Measurements from ENCODE around the gene NT5C2. TPM values are rescaled to one million over a fixed set of nuclear protein-coding genes. Genes with fewer than 3 reads are reported as not detected.

Gene NT5C2
- total RNA-seq, 1 donor from 2014 or later: 86.4 TPM

- DNase-seq (ENCODE audit: low spot score in 2 of 2) (no peak), FAIRE-seq (no peak)
Measured at GRCh38 chr10:103125323-103126267, 67.5 kb downstream of the NT5C2 start.

DNA sequence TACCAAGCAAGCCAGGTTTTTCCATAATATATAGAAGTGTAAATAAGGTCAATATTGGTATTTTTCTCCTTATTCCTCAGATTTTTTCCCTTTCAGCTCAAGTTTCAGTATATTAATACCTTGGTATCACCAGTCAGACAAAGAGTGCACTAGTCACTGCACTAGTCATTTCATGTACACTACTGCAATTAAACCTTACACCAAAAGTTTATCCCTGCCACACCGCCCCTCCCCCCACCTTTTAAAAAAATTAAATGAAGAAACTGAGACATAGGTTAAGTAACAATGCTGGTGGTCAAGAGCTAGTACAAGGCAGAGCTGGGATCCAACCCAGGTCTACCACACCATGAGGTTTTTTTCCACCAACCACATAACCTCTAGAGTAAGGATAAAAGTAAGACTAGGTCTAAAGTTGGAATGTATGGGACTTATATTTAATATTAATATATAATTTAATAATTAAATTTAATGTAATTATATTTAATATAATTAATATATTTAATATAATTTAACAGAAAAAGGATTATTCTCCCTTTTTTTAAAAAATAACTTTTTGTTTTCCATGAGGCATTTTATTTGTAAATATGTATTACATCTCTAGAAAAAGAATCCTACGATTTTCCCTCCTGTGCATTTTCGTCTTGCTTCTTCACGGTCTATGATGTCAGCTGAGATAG is 68.5 kb downstream of the NT5C2 start:
- DNase-seq (ENCODE audit: low spot score in 2 of 2) (no peak), FAIRE-seq (peak; percentile 65)

GRCh38 chr10:103123282-103124024 is 69.6 kb downstream of the NT5C2 start:
- DNase-seq (ENCODE audit: low spot score in 2 of 2) (no peak), FAIRE-seq (no peak)

GRCh38 chr10:103120977-103121735 is 71.9 kb downstream of the NT5C2 start:
- FAIRE-seq: no peak
- DNase-seq (ENCODE audit: low spot score in 2 of 2): no peak

DNA sequence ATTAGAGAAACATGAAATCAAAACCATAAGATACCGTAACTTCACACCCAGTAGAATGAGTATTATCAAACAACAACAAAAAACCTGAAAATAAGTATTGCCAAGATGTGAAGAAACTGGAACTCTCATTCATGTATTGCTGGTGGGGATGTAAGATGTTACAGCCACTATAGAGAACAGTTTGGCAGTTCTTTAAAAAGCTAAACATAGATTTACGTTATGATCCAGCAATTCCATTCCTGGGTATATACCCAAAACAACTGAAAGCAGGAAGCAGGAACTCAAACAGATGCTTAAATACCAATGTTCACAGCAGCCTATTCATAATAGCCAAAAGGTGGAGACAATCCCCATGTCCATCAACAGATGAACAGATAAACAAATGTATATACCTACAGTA is 72.5 kb downstream of the NT5C2 start:
- FAIRE-seq (no peak), DNase-seq (ENCODE audit: low spot score in 2 of 2) (no peak)

DNA sequence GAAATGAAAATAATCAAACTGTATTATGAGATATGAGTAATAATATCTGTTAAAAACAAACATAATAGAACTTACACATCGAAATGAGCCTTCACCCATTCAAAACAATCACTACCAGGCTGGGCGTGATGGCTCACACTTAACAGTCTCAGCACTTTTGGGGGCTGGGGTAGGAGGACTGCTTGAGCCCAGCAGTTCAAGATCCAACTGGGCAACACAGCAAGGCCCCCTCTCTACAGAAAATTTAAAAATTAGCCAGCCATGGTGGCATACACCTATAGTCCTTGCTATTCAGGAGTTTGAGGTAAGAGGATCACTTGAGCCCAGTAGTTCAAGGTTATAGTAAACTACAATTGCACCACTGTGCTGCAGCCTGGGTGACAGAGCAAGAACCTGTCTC is 75.8 kb downstream of the NT5C2 start:
- no peak for DNase-seq (ENCODE audit: low spot score in 2 of 2)
- no peak for FAIRE-seq

DNA sequence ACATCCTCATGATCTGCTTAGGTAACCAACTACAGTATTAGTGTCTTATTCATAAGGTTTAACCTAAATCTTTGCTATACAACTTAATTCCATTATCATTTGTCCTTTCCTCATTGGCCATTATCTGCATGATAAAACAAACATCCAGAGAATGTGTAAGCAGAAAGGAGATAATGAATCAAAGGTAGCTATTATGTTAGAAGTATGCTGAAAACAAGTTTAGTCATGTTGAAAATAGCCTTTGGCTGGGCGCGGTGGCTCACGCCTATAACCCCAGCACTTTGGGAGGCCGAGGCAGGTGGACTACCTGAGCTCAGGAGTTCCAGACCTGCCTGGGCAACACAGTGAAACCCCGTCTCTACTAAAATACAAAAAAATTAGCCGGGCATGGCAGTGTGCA is 78.2 kb downstream of the NT5C2 start:
- no peak for FAIRE-seq
- DNase-seq (ENCODE audit: low spot score in 2 of 2): no peak

DNA sequence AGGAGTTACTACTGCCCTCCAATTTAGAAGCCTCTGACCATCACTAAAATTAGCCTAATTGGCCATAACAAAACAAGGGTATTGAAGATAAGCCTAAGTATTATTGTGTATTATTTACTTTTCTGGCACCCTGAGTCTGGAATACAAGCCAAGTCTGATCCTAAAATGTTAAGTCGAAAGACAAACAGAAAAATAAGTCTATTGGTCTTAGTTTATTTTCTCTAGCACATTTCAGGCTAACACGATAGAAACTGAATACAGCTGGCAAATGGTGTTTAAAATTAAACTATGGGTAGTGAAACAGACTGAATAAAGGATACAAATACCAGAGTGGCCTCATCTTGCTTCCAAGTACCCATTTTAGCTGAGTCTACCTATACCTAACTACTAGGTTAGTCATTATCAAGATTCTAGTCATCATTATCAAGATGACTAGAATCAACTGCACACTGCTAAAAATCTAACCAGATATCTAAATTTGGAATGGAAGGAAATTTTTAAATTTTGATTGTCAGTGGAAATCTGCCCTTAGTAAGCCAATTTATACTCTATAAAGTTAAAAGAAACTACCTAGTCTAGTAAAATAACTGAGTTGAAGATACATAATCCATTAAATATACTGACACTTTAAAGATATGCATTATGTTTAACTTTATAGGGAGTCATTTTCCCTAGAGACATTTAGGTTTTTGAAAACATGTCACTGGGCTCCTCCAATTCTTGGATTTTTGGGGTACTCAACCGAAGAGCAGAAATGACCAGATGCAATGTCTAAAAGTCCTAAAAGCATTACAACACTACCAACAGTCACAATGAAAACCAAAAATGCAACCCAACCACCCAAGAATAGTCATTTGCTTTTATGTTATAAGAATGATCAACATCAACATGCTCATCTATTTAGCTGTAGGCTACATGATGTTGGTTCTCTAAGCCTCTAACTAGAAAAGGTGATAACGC is 80.9 kb downstream of the NT5C2 start:
- DNase-seq (ENCODE audit: low spot score in 2 of 2) (no peak), FAIRE-seq (no peak)

- no peak for FAIRE-seq
Measured at GRCh38 chr10:103111031-103111917, 81.8 kb downstream of the NT5C2 start.

DNA sequence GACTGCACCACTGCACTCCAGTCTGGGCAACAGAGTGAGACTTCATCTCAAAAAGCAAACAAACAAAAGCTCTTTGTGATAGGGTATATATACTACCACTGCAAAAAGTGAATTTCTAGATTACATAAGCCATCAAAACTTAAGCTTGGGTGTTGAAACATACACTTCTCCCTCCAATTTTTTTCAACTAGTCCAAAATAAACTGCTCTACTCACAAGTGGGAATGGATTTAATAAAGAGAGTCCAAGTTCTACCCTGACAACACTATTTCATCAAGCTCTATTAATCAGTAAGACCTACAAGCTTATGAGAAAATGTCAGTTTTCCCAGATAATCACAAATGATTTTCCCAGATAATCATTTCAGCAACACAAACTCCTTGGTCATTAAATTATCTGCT is 82.7 kb downstream of the NT5C2 start:
- no peak for FAIRE-seq
- no peak for DNase-seq (ENCODE audit: low spot score in 2 of 2)

More at GRCh38 chr10:103111031-103111917, 81.8 kb downstream of the NT5C2 start:
- peak in 1 of 2 donors; percentile 35 for DNase-seq (ENCODE audit: low spot score in 2 of 2)

- DNase-seq (ENCODE audit: low spot score in 2 of 2) (no peak), FAIRE-seq (no peak)
Measured at GRCh38 chr10:103109821-103110220, 83.3 kb downstream of the NT5C2 start.

DNA sequence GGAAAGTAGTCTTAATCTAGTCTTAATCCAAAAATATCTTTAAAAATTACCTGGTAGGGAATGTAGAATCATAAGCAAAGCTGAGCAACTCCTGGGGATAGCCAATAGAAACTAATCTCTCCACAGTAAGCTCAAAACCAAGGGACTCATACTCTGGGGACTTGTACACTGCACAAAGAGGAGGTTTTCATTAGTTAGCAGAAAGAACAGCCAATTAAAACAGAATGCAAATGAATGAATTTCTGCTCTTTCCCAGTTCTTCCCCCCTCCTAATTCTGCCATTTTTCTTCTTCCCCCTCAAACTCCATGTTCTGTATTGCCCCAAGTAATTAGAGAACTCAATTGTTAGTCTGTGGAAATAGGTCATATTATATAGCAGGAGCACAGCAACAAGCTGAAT is 86.5 kb downstream of the NT5C2 start:
- no peak for FAIRE-seq

GRCh38 chr10:103105462-103105861 is 87.6 kb downstream of the NT5C2 start:
- FAIRE-seq (no peak), DNase-seq (ENCODE audit: low spot score in 2 of 2) (no peak)

More for the DNA sequence above, 86.5 kb downstream of the NT5C2 start:
- no peak for DNase-seq (ENCODE audit: low spot score in 2 of 2)

DNA sequence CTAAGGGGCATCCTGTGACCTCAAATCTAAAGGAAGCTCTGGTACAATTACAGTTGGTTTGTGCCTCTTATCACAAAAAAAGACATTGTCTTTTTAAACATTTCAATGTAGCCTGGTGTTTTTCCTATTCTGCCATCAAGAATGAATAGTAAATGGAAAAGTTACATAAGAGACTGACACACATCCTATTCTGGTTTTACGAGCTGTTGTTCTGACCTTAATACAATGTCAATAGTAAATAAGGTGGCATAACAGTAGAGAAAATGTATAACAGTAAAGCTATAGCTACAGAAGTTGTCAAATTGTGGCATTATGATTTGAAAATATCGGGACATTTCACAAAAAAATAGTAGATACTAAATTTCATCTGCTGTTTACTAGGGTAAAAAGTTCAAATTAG is 88.4 kb downstream of the NT5C2 start:
- no peak for FAIRE-seq
- DNase-seq (ENCODE audit: low spot score in 2 of 2): no peak

DNA sequence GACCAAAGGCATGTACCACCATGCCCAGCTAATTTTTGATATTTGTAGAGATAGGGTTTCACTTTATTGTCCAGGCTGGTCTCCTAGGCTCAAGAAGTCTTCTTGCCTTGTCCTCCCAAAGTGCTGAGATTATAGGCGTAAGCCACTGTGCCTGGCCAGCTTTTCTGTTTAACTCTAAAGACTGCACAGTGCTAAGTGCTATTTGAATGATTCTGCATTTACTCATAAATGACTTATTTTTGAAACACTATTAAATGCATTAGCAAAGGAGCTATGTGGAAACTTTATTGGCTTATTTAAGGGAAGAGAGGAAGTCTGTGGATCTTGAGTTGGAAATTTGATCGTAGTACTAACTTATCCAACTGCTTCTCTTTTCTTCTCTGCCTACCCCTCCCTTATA is 89.1 kb downstream of the NT5C2 start:
- DNase-seq (ENCODE audit: low spot score in 2 of 2) (no peak), FAIRE-seq (no peak)

- FAIRE-seq (no peak), DNase-seq (ENCODE audit: low spot score in 2 of 2) (no peak)
Measured at GRCh38 chr10:103102195-103102594, 90.9 kb downstream of the NT5C2 start.

DNA sequence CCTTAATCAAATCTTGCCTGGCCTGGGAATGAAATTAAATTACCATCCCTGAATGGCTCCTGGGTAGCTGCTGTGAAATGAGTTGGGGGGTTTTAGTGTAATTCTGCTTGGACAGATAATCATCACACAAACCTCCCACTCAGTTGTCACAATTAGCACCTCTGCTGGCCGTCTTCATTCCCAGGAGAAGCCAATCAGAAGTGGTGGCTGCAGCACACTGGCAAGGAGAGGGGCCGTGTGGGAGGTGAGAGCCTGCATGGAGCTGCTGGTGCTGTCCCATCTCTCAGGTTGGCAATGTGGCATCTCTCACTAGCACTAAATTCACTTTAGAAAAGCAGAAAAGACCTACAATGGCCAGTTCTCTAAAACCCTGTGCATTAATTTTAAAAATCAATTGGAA is 92.5 kb downstream of the NT5C2 start:
- no peak for DNase-seq (ENCODE audit: low spot score in 2 of 2)
- no peak for FAIRE-seq

- DNase-seq (ENCODE audit: low spot score in 2 of 2) (no peak), FAIRE-seq (no peak)
Measured at GRCh38 chr10:103098240-103098639, 94.8 kb downstream of the NT5C2 start.
